GM21515 (cell line): Measurements from ENCODE around the gene SGSH.
"Not testable (repeated sequence)": the region's sequence is repeated elsewhere in the genome, so short reads cannot be mapped to it uniquely, and the experiment has no call there.

Experiments
- ATAC-seq: cut with Tn5 transposase; IDR thresholded peaks from one replicate; pipeline ENCODE4 v1.9.1; 2021; ENCODE audit not compliant: unreplicated experiment

The SGSH gene

GRCh38 chr17:80253631-80254395, 33.7 kb upstream of the SGSH start:
- no peak for ATAC-seq

DNA sequence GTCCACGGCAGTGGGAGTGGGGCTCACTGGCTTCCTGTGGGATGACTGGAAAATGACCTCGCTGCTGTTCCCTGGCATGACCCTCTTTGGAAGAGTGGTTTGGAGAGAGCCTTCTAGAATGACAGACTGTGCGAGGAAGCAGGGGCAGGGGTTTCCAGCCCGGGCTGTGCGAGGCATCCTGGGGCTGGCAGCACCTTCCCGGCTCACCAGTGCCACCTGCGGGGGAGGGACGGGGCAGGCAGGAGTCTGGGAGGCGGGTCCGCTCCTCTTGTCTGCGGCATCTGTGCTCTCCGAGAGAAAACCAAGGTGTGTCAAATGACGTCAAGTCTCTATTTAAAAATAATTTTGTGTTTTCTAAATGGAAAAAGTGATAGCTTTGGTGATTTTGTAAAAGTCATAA, 32.7 kb upstream of the SGSH start:
- ATAC-seq, result no peak

DNA sequence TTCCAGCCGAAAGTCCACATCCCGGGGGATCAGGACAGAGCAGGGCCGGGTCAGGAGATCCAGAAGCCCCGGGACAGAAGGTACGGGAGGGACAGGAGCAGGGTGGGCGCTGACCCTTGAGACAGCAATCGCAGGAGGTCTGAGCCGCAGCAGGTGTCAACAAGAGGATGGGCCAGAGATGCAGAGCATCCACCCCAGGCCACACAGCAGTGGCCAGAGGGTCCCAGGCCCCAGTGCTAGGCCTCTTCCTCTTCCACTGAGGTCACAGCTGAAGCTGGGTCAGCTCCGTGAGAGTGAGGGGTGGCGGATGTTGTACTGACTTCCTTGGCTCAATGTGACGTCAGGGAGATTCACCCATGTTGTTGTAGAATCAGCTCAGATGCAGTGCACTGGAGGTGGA, 31.8 kb upstream of the SGSH start:
- ATAC-seq, result no peak

DNA sequence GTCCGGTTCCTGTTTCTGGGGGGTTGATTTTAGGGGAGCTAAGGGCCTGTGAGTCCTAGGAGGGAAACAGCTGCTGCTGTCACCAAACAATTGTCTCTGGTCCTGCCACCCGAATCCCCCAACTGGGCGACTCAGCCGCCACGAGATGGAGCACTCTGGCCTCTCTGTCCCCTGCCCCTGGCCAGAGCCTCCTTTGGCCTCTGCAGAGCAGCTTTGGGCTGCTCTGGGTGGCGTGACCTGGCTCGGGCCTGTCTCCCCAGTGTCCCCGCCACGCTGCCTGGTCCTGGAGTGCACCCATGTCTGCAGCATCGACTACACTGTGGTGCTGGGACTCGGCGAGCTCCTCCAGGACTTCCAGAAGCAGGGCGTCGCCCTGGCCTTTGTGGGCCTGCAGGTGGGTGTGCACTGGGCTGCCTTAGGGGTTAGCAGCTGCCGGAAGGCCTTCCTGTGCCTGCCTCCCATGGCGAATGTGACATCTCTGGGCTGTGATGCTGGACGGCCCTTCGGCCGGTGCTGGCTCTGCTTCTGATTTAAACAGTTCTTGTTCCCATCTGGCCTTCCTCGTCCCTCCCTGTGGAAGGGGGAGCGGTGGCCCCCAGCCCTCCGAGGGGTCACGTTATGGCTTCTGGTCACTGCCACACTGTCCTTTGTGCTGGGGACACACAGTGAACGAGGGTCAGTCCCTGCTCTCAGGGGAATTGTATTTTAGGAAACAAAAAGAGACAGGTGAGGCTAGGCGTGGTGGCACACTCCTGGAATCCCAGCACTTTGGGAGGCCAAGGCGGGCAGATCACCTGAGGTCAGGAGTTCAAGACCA, 29.0 kb upstream of the SGSH start:
- no peak for ATAC-seq

DNA sequence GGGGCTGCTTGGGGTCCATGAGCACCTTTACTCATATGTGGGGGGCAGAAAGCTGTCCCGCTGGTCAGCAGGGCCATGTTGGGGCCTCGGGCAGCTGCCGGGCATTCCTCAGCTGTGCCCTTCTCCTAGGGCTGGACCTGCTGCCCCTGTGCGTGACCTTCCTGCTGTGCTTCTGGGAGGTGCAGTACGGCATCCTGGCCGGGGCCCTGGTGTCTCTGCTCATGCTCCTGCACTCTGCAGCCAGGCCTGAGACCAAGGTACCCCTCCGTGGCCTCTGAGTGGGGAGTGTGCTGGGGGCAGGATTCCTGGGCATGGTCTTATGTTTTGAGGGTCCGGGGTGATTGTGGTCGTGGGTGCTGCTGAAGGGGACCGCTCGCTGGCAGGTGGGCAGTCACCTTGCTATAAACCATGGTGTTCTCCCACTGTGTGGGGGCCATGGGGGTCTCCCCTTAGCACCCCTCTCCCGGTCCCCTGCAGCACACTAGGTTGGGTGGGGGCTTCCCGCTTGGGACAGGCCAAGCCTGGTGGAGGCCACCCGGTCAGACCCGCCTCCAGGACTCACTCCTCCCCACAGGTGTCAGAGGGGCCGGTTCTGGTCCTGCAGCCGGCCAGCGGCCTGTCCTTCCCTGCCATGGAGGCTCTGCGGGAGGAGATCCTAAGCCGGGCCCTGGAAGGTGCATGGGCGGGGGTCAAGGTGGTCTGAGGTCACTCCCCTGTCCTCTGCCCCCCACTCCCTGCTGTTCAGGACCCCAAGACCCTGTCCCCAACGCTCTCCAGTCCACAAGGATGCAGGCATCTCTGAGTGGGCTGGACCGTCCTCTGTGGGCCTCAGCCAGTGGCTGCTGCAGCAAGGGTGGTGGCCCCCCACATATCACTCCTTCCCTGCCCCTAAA, 28.1 kb upstream of the SGSH start:
- ATAC-seq, result no peak

DNA sequence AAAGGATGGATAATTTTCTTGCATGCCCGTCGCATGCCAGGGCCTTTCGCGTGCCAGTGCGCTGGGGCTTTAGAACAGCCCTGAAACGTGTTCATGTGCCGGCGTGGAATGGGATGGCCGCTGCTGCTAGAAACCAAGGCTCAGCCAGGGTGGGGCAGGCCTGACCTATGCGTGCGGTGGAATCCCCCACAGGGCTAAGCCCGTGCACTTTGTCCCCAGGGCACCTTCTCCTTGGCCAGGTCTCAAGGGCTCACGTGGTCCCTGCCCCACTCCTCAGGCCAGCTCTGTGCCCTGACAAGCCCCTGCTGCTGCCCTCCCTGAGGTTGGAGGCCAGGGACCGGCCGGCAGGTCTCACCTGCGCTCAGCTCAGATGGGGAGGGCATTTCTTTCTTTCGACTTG, 27.4 kb upstream of the SGSH start:
- ATAC-seq, result no peak

- ATAC-seq, result no peak
These were observed 26.6 kb upstream of the SGSH start for GRCh38 chr17:80246726-80247125.

DNA sequence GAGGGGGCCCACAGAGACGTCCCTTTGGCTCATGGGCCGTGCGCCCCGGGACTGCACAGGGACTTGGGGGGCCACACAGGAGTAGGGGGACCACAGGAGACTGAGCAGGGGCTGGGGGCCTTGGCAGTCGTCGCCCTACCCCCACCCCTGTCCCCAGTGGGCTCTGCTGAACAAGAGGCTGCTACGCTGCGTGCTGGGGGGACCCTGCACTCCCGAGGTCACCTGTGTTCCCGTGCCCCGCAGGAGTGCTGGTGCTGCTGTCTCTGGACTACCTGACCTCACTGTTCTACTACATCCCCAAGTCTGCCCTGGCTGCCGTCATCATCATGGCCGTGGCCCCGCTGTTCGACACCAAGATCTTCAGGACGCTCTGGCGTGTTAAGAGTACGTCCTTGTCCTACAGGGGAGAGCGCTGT, 26.1 kb upstream of the SGSH start:
- ATAC-seq, result no peak

DNA sequence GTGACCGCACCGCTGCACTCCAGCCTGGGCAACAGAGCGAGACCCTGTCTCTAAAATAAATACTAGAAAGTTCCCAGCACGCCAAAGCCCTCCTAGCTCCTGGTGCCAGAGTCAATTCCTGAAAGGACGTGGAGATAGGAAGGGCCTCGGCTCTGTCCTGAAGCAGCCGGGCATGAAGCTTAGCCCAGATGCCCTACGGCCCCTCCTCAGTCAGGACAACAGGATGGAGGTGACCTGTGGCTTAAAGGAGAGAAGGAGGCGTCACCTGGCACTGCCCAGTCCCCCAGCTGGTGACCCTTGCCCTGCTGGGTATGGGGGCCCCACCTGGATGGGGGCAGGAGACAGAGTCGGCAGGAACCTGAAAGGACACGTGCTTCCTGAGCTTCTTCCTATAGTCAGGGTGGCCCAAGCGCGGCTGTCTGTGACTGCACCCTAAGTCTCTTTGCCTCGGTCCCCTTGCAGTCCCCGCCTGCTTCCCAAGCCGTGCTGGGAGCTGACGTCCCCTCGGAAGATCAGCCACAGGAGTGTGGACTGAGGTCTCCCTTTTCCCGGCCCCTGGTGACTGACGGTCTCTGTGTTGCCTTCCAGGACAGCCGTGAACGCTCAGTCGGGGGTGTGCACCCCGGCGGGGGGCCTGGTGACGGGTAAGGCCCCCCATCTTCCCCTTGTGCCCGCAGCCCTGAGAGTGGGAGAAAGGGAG, 25.6 kb upstream of the SGSH start:
- no peak for ATAC-seq

DNA sequence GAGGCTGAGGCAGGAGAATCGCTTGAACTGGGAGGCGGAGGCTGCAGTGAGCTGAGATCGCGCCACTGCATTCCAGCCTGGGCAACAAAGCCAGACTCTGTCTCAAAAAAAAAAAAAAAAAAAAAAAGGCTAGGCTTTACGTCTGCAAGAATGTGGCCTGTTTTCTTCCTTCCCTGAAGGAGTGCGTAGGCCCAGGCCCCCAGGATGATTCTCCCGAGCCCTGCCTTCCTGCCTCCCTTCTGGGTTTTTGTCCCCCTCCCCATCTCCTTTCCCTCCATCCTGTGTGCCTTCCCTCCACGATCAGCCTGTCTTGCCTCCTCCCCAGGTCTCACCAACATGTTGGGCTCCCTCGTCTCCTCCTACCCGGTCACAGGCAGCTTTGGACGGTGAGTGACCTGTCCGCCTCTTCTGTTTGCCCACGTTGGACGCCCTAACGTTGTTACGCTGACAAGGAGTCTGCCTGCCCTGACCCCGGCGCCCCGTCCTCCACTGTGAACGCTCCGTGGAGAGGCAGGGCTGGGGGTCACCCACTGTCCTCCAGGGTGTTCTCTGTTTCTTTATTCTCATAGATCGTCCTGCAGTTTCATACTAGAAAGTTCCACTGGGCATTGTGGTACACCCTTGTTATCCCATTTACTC, 24.9 kb upstream of the SGSH start:
- no peak for ATAC-seq

GRCh38 chr17:80244448-80244847, 24.3 kb upstream of the SGSH start:
- not testable (repeated sequence) for ATAC-seq

GRCh38 chr17:80243526-80244433, 23.6 kb upstream of the SGSH start:
- ATAC-seq, result no peak

DNA sequence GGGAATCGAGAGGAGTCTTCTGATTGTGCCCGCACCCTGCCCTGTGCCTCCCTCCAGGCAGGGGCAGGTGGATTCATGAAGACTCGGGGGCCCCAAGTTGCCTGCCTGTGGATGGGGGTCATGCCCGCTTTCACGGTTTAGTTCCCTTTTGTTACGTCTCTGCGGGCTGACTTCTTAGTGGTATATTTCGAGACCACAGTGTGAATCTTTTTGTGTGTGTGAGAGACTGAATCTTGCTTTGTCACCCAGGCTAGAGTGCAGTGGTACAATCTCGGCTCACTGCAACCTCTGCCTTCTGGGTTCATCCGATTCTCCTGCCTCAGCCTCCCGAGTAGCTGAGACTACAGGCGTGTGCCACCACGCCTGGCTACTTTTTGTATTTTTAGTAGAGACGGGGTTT, 22.4 kb upstream of the SGSH start:
- ATAC-seq, result no peak

DNA sequence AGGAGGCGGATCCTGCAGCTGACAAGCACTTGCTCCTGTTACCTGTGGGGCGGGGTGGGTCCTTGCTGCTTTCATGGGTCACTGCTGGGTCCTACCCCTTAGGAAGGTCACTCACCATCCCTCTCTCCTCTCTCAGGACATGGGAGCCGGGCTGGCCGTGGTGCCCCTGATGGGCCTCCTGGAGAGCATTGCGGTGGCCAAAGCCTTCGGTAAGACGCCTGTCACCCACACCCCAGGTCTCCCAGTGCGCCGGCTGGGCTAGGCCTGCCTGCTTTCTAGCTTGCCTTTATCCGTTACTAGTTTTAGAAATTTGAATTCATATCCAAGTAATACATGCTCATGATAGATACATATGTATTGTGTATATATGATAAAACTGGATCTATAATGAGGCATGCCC, 17.3 kb upstream of the SGSH start:
- no peak for ATAC-seq

DNA sequence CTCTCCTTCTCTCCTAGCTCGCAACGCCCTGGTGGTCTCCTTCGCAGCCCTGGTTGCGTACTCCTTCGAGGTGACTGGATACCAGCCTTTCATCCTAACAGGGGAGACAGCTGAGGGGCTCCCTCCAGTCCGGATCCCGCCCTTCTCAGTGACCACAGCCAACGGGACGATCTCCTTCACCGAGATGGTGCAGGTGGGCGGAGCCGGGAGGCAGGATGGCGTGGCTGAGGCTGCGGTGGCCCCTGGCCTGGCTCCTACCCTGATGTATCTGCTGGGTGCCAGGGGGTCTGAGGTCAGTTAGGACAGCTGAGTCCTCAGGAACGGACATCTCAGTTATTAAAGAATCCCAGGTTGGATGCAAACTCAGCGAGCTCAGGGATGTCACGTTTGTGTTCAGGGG, 16.8 kb upstream of the SGSH start:
- no peak for ATAC-seq

DNA sequence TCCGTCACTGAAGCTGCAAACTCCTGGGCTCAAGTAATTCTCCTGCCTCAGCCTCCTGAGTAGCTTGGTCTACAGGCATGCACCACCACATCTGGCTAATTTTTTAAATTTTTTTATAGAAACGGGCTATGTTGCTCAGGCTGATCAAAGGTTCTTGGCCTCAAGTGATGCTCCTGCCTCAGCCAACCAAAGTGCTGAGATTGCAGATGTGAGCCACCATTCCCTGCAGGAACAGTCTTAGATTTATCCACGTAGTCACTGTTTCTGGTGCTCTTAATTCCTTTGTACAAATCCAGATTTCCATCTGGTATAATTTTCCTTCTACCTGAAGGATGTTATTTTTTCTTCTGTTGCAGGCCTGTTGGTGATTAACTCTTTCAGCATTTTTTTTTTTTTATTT, 13.1 kb upstream of the SGSH start:
- no peak for ATAC-seq

DNA sequence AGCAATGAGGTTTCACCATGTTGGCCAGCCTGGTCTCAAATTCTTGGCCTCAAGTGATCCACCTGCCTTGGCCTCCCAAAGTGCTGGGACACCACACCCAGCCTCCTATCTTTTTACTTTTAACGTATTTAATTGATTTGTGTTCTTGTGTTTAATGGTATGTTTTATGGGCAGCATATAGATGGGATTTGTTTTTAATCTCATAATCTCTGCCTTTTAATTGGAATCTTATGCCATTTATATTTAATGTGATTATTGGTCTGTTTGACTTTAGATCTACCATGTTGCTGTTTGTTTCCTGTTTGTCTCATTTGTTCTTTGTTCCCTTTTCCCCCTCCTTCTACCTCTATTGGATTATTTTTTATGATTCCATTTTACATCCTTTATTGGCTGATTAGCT, 12.3 kb upstream of the SGSH start:
- ATAC-seq, result no peak

- no peak for ATAC-seq
These were observed 8.9 kb upstream of the SGSH start for GRCh38 chr17:80229011-80229410.

DNA sequence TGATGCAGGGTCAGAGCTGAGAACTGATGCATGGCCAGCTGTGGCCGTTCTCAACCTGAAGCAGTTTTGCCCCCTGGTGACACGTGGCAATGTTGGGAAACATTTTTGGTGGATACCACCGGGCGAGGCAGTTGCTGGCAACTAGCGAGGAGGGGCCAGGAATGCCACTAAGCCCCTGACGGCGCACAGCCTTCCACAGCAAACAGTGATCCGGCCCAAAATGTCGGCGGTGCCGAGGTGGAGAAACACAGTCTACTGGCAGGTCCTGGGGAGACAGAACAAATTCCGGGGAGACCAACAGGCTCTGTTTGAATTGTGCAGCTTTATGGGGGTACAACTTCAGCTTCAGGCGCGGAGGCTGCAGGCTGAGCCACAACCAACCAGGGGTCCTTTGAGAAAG, 8.3 kb upstream of the SGSH start:
- no peak for ATAC-seq
